ENCODE measurements around the gene PATL2. TPM values are rescaled to one million over a fixed set of nuclear protein-coding genes. Genes with fewer than 3 reads are reported as not detected.
A peak's percentile ranks its signal among the peaks of the same experiment; 100 is the strongest.

The PATL2 gene
- total and polyA plus RNA-seq, 8 donors = 0.92 to 5.8 (median 2.3) TPM; not detected in 1

GRCh38 chr15:44662478-44663409 is 48.4 kb downstream of the PATL2 start:
- intact Hi-C loops (cut with DNase I; ENCODE audit: low total_unique reads) = no loop called here
- H3K9me3 ChIP-seq = no peaks in the 10 kb centered on the region
- TF ChIP-seq, protein P1, sequence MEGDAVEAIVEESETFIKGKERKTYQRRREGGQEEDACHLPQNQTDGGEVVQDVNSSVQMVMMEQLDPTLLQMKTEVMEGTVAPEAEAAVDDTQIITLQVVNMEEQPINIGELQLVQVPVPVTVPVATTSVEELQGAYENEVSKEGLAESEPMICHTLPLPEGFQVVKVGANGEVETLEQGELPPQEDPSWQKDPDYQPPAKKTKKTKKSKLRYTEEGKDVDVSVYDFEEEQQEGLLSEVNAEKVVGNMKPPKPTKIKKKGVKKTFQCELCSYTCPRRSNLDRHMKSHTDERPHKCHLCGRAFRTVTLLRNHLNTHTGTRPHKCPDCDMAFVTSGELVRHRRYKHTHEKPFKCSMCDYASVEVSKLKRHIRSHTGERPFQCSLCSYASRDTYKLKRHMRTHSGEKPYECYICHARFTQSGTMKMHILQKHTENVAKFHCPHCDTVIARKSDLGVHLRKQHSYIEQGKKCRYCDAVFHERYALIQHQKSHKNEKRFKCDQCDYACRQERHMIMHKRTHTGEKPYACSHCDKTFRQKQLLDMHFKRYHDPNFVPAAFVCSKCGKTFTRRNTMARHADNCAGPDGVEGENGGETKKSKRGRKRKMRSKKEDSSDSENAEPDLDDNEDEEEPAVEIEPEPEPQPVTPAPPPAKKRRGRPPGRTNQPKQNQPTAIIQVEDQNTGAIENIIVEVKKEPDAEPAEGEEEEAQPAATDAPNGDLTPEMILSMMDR (IDR thresholded peaks at IDR 0.05) = no peak
- peak in 2 of 3 donors; percentile 4 to 40 for TF ChIP-seq POLR2AphosphoS5 (IDR thresholded peaks at IDR 0.05)
- DNase-seq = peak; percentile 81 to 91
- 5 to 9% (median 6%) methylated on average over 27 to 34 of the region's 34 CpGs for WGBS, 5 donors
- peaks cover 0 to 28% (median 24%) of the 10 kb centered on the region in 4 donors for H3K36me3 ChIP-seq
- H3K4me3 ChIP-seq = peak overlapping the region; percentile 74 to 96 (median 85)
- H3K27me3 ChIP-seq = no peaks in the 10 kb centered on the region
- H3K27ac ChIP-seq = peak overlapping the region; percentile 97 to 100 (median 99)
- peaks cover 0 to 33% (median 18%) of the 10 kb centered on the region in 4 donors for H3K4me1 ChIP-seq

GRCh38 chr15:44661576-44661975 is 49.5 kb downstream of the PATL2 start:
- Histone ChIP-seq H3K27me3 (no peaks in the 10 kb centered on the region), H3K4me3 (peak overlapping the region in 1 of 4 donors; percentile 74), H3K27ac (peak overlapping the region in 3 of 5 donors; percentile 98 to 99 (median 99)), H3K4me1 (peaks cover 0 to 33% (median 18%) of the 10 kb centered on the region in 4 donors), H3K36me3 (peaks cover 0 to 39% (median 36%) of the 10 kb centered on the region in 4 donors), H3K9me3 (no peaks in the 10 kb centered on the region)
- TF ChIP-seq POLR2A (IDR thresholded peaks at IDR 0.05) (no peak), POLR2AphosphoS5 (IDR thresholded peaks at IDR 0.05) (no peak), EP300 (IDR thresholded peaks at IDR 0.05) (no peak)
- TF ChIP-seq, protein P1 (IDR thresholded peaks at IDR 0.05) = no peak
- intact Hi-C loops (cut with DNase I; ENCODE audit: low total_unique reads) = no loop called here
- no peak for DNase-seq

- H3K36me3 ChIP-seq = peaks cover 19 to 65% (median 61%) of the 10 kb centered on the region in 4 donors
- TF ChIP-seq, protein P1 (IDR thresholded peaks at IDR 0.05) = no peak
- TF ChIP-seq POLR2A (IDR thresholded peaks at IDR 0.05) = no peak
- no peak for TF ChIP-seq EP300 (IDR thresholded peaks at IDR 0.05)
- no peak for TF ChIP-seq POLR2AphosphoS5 (IDR thresholded peaks at IDR 0.05)
- intact Hi-C loops (cut with DNase I; ENCODE audit: low total_unique reads) = loop anchor here (10.0 kb wide), 1 partner anchor 54 kb away; no protein-coding TSS in a partner anchor
These were observed 52.1 kb downstream of the PATL2 start for GRCh38 chr15:44659056-44659455.

GRCh38 chr15:44657378-44657777 is 53.7 kb downstream of the PATL2 start:
- H3K36me3 ChIP-seq = peaks cover 24 to 81% (median 78%) of the 10 kb centered on the region in 4 donors
- H3K4me3 ChIP-seq = no peak overlapping the region
- H3K27me3 ChIP-seq = no peaks in the 10 kb centered on the region
- TF ChIP-seq, protein P1 (IDR thresholded peaks at IDR 0.05) = no peak
- no peak for TF ChIP-seq POLR2A (IDR thresholded peaks at IDR 0.05)
- intact Hi-C loops (cut with DNase I; ENCODE audit: low total_unique reads) = loop anchor here (10.0 kb wide), 1 partner anchor 53 kb away; no protein-coding TSS in a partner anchor
- peaks cover 0 to 21% (median 13%) of the 10 kb centered on the region in 4 donors for H3K4me1 ChIP-seq
- H3K9me3 ChIP-seq = no peaks in the 10 kb centered on the region
- H3K27ac ChIP-seq = no peak overlapping the region
- no peak for DNase-seq

More at GRCh38 chr15:44659056-44659455, 52.1 kb downstream of the PATL2 start:
- peaks cover 0 to 28% (median 17%) of the 10 kb centered on the region in 4 donors for H3K4me1 ChIP-seq
- DNase-seq = no peak
- H3K9me3 ChIP-seq = no peaks in the 10 kb centered on the region
- no peak overlapping the region for H3K4me3 ChIP-seq
- no peaks in the 10 kb centered on the region for H3K27me3 ChIP-seq
- H3K27ac ChIP-seq = no peak overlapping the region
- WGBS, 5 donors = 89 to 99% (median 96%) methylated on average over 3 of the region's 3 CpGs
